Body of pancreas (tissue), 4 donors: ENCODE results near the gene SLC25A12.

Experiments
- POLR2A ChIP-seq, 3 donors: fragments of 450-650 bp; IDR thresholded peaks; one replicate each; pipeline ENCODE4 v1.6.1; 2016; ENCODE audit warnings: antibody characterized with exemption in 3 of 3, mild to moderate bottlenecking in 2 of 3
- TF ChIP-seq, protein P1 (sequence below), 7 experiments: fragments of 450-650 bp in 4 of 7; fragments of 200-600 bp in 3 of 7; sonication (generic) in 3 of 7; IDR thresholded peaks; one replicate each; pipeline ENCODE4 v1.5.1; 2016 to 2019; ENCODE audit warnings: antibody characterized with exemption in 7 of 7

DNA sequence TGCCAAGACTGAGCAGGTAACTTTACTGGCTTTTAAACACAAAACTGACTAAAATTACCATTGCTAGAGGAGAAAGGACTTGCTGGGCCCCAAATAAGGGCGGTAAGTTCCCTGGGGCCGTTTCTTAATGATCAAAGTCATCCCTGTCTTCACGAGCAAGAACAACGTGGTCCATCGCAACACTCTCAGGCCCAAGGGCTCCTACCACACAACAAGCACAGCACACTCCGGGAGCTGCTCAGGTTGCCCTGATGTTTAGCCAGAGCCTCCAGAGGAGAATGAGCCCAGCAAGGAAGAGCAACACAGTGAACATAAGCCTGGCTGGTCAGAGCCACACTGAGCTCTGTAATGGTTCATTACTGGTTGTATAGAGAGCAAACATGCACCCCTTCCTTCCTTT lies 104.1 kb downstream of the SLC25A12 start:
- TF ChIP-seq, protein P1, sequence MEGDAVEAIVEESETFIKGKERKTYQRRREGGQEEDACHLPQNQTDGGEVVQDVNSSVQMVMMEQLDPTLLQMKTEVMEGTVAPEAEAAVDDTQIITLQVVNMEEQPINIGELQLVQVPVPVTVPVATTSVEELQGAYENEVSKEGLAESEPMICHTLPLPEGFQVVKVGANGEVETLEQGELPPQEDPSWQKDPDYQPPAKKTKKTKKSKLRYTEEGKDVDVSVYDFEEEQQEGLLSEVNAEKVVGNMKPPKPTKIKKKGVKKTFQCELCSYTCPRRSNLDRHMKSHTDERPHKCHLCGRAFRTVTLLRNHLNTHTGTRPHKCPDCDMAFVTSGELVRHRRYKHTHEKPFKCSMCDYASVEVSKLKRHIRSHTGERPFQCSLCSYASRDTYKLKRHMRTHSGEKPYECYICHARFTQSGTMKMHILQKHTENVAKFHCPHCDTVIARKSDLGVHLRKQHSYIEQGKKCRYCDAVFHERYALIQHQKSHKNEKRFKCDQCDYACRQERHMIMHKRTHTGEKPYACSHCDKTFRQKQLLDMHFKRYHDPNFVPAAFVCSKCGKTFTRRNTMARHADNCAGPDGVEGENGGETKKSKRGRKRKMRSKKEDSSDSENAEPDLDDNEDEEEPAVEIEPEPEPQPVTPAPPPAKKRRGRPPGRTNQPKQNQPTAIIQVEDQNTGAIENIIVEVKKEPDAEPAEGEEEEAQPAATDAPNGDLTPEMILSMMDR (IDR thresholded peaks at IDR 0.05), result no peak
- TF ChIP-seq POLR2A (IDR thresholded peaks at IDR 0.05), result no peak
